Mammary epithelial cell (primary cell): ENCODE measurements around the gene CEACAM3.

ENCODE experiments used
- CTCF ChIP-seq, 2 donors: IDR thresholded peaks in 1 of 2; conservative IDR thresholded peaks in 1 of 2; 2 replicates each; pipeline ENCODE4 v1.5.1; 2011 to 2012; ENCODE audit warnings: inconsistent platforms in 2 of 2, low read length in 2 of 2, mild to moderate bottlenecking in 2 of 2, control low read depth in 1 of 2, low read depth in 1 of 2; ENCODE audit not compliant: insufficient read depth in 1 of 2; ENCODE audit errors: extremely low read depth in 1 of 2
- EZH2 ChIP-seq: IDR thresholded peaks from 2 replicates; pipeline ENCODE4 v1.6.1; 2012; ENCODE audit warnings: low read length, inconsistent platforms, borderline replicate concordance

GRCh38 chr19:41748012-41748411, 48.4 kb upstream of the CEACAM3 start:
- no peak for TF ChIP-seq CTCF (conservative IDR thresholded peaks at IDR 0.05 in 1 of 2, IDR thresholded peaks at IDR 0.05 in 1 of 2; ENCODE audit: extremely low read depth in 1 of 2, insufficient read depth in 1 of 2, low read depth in 1 of 2, low read length in 2 of 2)
- TF ChIP-seq EZH2, result no peak
